ENCODE data around the gene CFAP68. TPM values are rescaled to one million over a fixed set of nuclear protein-coding genes. Genes with fewer than 3 reads are reported as not detected.

CFAP68 gene
- total RNA-seq, result 11.6 and 13.7 TPM in 2 replicates

GRCh38 chr11:111878849-111879636 lies at the start of gene CFAP68, which contains the start of gene FDXACB1:
Gene CFAP68, plus strand, starts transcription at chr11:111879541. Its CDS starts 20 bp downstream, at chr11:111879561.
Gene FDXACB1, minus strand, starts transcription at chr11:111879165. Its CDS starts 33 bp downstream, at chr11:111879132.
- Mint-ChIP-seq H3K4me1 (peaks cover 17% of the 10 kb centered on the region), H3K4me3 (peak within 1 kb of the TSS; percentile 96), H3K27me3 (no peaks in the 10 kb centered on the region), H3K9me3 (no peaks in the 10 kb centered on the region), H3K36me3 (ENCODE audit: low read depth) (peaks cover 31% of the 10 kb centered on the region), H3K27ac (peak within 1 kb of the TSS; percentile 100)
- TF ChIP-seq, protein P1, sequence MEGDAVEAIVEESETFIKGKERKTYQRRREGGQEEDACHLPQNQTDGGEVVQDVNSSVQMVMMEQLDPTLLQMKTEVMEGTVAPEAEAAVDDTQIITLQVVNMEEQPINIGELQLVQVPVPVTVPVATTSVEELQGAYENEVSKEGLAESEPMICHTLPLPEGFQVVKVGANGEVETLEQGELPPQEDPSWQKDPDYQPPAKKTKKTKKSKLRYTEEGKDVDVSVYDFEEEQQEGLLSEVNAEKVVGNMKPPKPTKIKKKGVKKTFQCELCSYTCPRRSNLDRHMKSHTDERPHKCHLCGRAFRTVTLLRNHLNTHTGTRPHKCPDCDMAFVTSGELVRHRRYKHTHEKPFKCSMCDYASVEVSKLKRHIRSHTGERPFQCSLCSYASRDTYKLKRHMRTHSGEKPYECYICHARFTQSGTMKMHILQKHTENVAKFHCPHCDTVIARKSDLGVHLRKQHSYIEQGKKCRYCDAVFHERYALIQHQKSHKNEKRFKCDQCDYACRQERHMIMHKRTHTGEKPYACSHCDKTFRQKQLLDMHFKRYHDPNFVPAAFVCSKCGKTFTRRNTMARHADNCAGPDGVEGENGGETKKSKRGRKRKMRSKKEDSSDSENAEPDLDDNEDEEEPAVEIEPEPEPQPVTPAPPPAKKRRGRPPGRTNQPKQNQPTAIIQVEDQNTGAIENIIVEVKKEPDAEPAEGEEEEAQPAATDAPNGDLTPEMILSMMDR (IDR thresholded peaks at IDR 0.05), result peak; percentile 59
- intact Hi-C loops (cut with micrococcal nuclease), result loop anchor here (1.0 to 10.0 kb wide), 13 partner anchors 8 to 1582 kb away; partner anchors contain the start of genes ALG9, BCO2, DLAT and NKAPD1
- ATAC-seq (ENCODE audit: low read depth) (peak; percentile 88), DNase-seq (peak; percentile 88)
- POLR2A ChIA-PET, result interaction anchor here (0.8 to 1.2 kb wide), 3 partner anchors 8 to 60 kb away, joined by 3 to 10 read pairs (median 6); partner anchors contain the start of gene ALG9
- CTCF ChIA-PET, result interaction anchor here (1.1 to 1.5 kb wide), 3 partner anchors 47 to 401 kb away, joined by 3 read pairs; no protein-coding TSS in a partner anchor

- DNase-seq (no peak), ATAC-seq (ENCODE audit: low read depth) (no peak)
- POLR2A ChIA-PET, result no interaction called here
- no peaks in the 10 kb centered on the region for H3K4me1 Mint-ChIP-seq
- no peak overlapping the region for H3K27ac Mint-ChIP-seq
- peaks cover 72% of the 10 kb centered on the region for H3K36me3 Mint-ChIP-seq (ENCODE audit: low read depth)
- TF ChIP-seq, protein P1 (IDR thresholded peaks at IDR 0.05), result no peak
- no peaks in the 10 kb centered on the region for H3K27me3 Mint-ChIP-seq
- CTCF ChIA-PET, result interaction anchor here (1.8 kb wide), 1 partner anchor 268 kb away, joined by 4 read pairs; no protein-coding TSS in a partner anchor
- H3K4me3 Mint-ChIP-seq, result no peak overlapping the region
- intact Hi-C loops (cut with micrococcal nuclease), result no loop called here
- H3K9me3 Mint-ChIP-seq, result no peaks in the 10 kb centered on the region
Observed at GRCh38 chr11:111833524-111833923, 45.8 kb upstream of the CFAP68 start.

DNA sequence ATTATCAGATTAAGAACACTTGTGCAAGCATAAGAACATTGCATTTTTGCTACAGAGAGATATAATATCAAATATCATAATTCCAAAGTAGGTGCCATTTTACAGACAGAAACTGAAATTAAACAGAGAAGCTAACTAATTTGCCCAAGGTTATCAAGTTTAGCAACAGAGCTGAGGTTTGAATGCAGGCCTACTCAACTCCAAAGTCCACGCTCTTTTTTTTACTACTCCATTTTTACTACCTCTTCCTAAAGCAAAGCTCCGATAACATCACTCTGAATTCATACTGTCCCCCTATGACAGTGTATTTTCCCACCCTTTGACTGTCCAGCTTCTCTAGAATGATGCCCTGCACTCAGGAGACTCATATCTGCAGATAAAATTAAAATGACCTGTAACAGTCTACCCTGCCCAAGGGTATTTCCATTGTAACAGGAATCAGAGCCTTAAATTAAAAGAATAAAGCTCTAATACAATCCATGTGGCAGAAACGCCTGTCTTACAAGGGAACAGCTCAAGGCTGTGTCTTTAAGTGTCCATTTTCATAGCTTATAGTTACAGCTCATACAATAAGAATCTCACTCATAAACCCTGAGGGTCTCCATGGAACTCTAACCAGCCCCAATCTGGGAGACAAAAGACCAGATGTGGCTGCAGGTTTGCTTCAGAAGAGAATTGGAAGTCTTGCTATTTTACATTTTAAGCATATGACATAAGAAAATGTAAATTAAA lies 44.7 kb upstream of the CFAP68 start:
- no peak for ATAC-seq (ENCODE audit: low read depth)
- Mint-ChIP-seq H3K27me3 (no peaks in the 10 kb centered on the region), H3K9me3 (no peaks in the 10 kb centered on the region), H3K4me3 (no peak overlapping the region), H3K4me1 (no peaks in the 10 kb centered on the region), H3K36me3 (ENCODE audit: low read depth) (peaks cover 68% of the 10 kb centered on the region), H3K27ac (no peak overlapping the region)
- ChIA-PET CTCF (interaction anchor here (0.6 kb wide), 1 partner anchor 232 kb away, joined by 3 read pairs; no protein-coding TSS in a partner anchor), POLR2A (interaction anchor here (0.6 kb wide), 1 partner anchor 37 kb away, joined by 6 read pairs; no protein-coding TSS in a partner anchor)
- intact Hi-C loops (cut with micrococcal nuclease), result no loop called here
- TF ChIP-seq, protein P1 (IDR thresholded peaks at IDR 0.05), result no peak
- no peak for DNase-seq

GRCh38 chr11:111835665-111836064 lies 43.7 kb upstream of the CFAP68 start:
- no peak for DNase-seq
- H3K4me1 Mint-ChIP-seq, result no peaks in the 10 kb centered on the region
- ATAC-seq (ENCODE audit: low read depth), result no peak
- H3K27me3 Mint-ChIP-seq, result no peaks in the 10 kb centered on the region
- ChIA-PET POLR2A (interaction anchor here (0.6 kb wide), 1 partner anchor 36 kb away, joined by 6 read pairs; no protein-coding TSS in a partner anchor), CTCF (no interaction called here)
- TF ChIP-seq, protein P1 (IDR thresholded peaks at IDR 0.05), result no peak
- H3K36me3 Mint-ChIP-seq (ENCODE audit: low read depth), result peaks cover 68% of the 10 kb centered on the region
- no peak overlapping the region for H3K4me3 Mint-ChIP-seq
- no peaks in the 10 kb centered on the region for H3K9me3 Mint-ChIP-seq
- intact Hi-C loops (cut with micrococcal nuclease), result no loop called here
- H3K27ac Mint-ChIP-seq, result no peak overlapping the region
